ENCODE results near the gene YDJC. TPM values are rescaled to one million over a fixed set of nuclear protein-coding genes. Genes with fewer than 3 reads are reported as not detected.

Gene YDJC
- total and polyA plus RNA-seq, 2 of the 13 experiments (the other 11 are each of a cell fraction or from before 2014, with no cell fraction given), result 15.3 to 32.0 TPM

- TF ChIP-seq ZNF326 (CRISPR knock-in tag; IDR thresholded peaks at IDR 0.05; ENCODE audit: borderline replicate concordance) (no peak), ZNF441 (CRISPR knock-in tag; IDR thresholded peaks at IDR 0.05; ENCODE audit: borderline replicate concordance) (0 out of 2 replicates have a peak, but pooled peaks have one; percentile 31), ZNF616 (CRISPR knock-in tag; IDR thresholded peaks at IDR 0.05; ENCODE audit: low read depth) (no peak), U2AF1 (optimal IDR thresholded peaks at IDR 0.05; ENCODE audit: low read depth, low read length) (no peak), SRSF9 (IDR thresholded peaks at IDR 0.05; ENCODE audit: borderline replicate concordance, insufficient read depth, low read depth, low read length, poor library complexity, severe bottlenecking) (no peak), ZNF747 (CRISPR knock-in tag; IDR thresholded peaks at IDR 0.05; ENCODE audit: borderline replicate concordance) (0 out of 2 replicates have a peak, but pooled peaks have one; percentile 36), ZNF788 (CRISPR knock-in tag; IDR thresholded peaks at IDR 0.05; ENCODE audit: borderline replicate concordance) (peak; percentile 47; the same call in 1 of the 2 replicates), ZNF580 (CRISPR knock-in tag; IDR thresholded peaks at IDR 0.05; ENCODE audit: borderline replicate concordance, low read depth) (peak; percentile 59; the same call in 1 of the 2 replicates), SOX6 (IDR thresholded peaks at IDR 0.05) (no peak), SOX6 (CRISPR knock-in tag; IDR thresholded peaks at IDR 0.05) (peak; percentile 85), IRF9 (CRISPR knock-in tag; IDR thresholded peaks at IDR 0.05; ENCODE audit: borderline replicate concordance) (peak; percentile 41; the same call in 1 of the 2 replicates), KAT8 (CRISPR knock-in tag; IDR thresholded peaks at IDR 0.05) (0 out of 2 replicates have a peak, but pooled peaks have one; percentile 30), PHF21A (CRISPR knock-in tag; IDR thresholded peaks at IDR 0.05) (peak; percentile 63; the same call in 1 of the 2 replicates), ASH2L (IDR thresholded peaks at IDR 0.05; ENCODE audit: insufficient read length, low read depth, low read length) (no peak), ZNF619 (CRISPR knock-in tag; IDR thresholded peaks at IDR 0.05) (peak; percentile 88; the same call in 1 of the 2 replicates), ZBTB4 (CRISPR knock-in tag; IDR thresholded peaks at IDR 0.05; ENCODE audit: borderline replicate concordance) (peak; percentile 83; the same call in 1 of the 2 replicates), ZFY (CRISPR knock-in tag; IDR thresholded peaks at IDR 0.05) (0 out of 2 replicates have a peak, but pooled peaks have one; percentile 18), RXRB (CRISPR knock-in tag; IDR thresholded peaks at IDR 0.05; ENCODE audit: borderline replicate concordance) (peak; percentile 55; the same call in 1 of the 2 replicates), TBX2 (CRISPR knock-in tag; IDR thresholded peaks at IDR 0.05; ENCODE audit: borderline replicate concordance) (peak; percentile 61; the same call in 1 of the 2 replicates), ZSCAN31 (CRISPR knock-in tag; IDR thresholded peaks at IDR 0.05; ENCODE audit: low read depth) (0 out of 2 replicates have a peak, but pooled peaks have one; percentile 56), MLX (CRISPR knock-in tag; IDR thresholded peaks at IDR 0.05) (peak; percentile 70), LCORL (IDR thresholded peaks at IDR 0.05) (no peak), LCORL (CRISPR knock-in tag; IDR thresholded peaks at IDR 0.05) (peak; percentile 75)
Observed at GRCh38 chr22:21677606-21678443, 48.0 kb upstream of the YDJC start (continued).
